Body of pancreas (tissue), 4 donors: ENCODE data around the gene PIMREG. TPM values are rescaled to one million over a fixed set of nuclear protein-coding genes. Genes with fewer than 3 reads are reported as not detected.

Source experiments
- ATAC-seq: fragments of 150-250 bp; one replicate; pipeline ENCODE4 v1.9.1; 2016
- DNase-seq, 4 donors: peaks; one replicate each; pipeline ENCODE4 v3.0.0-alpha.2; 2019
- H3K27ac ChIP-seq, 4 donors: fragments of 200-600 bp; sonication (generic); 1 replicate in 3 of 4; 2 replicates in 1 of 4; pipeline versions ENCODE4 v1.5.1 to v1.6.1; 2016 to 2019; ENCODE audit warnings: mild to moderate bottlenecking in 1 of 4, mixed read lengths in 1 of 4, moderate library complexity in 1 of 4
- H3K27me3 ChIP-seq, 2 donors: fragments of 200-600 bp; sonication (generic); one replicate each; pipeline ENCODE4 v1.6.0; 2016; ENCODE audit warnings: mild to moderate bottlenecking in 1 of 2
- H3K36me3 ChIP-seq, 2 donors: fragments of 200-600 bp; sonication (generic); replicated peaks in 1 of 2; 2 replicates each; pipeline ENCODE4 v1.5.1; 2016; ENCODE audit warnings: low read depth in 2 of 2; ENCODE audit not compliant: insufficient read depth in 1 of 2
- H3K4me1 ChIP-seq: fragments of 200-600 bp; sonication (generic); one replicate; pipeline ENCODE4 v1.6.0; 2016
- H3K4me3 ChIP-seq, 2 donors: fragments of 200-600 bp; sonication (generic); 1 replicate in 1 of 2; 2 replicates in 1 of 2; pipeline ENCODE4 v1.5.1; 2016 to 2019
- H3K9me3 ChIP-seq, 3 donors: fragments of 200-600 bp; sonication (generic); 1 replicate in 2 of 3; 2 replicates in 1 of 3; pipeline ENCODE4 v1.5.1; 2016
- CTCF ChIP-seq, 7 experiments: fragments of 450-650 bp in 4 of 7; fragments of 200-600 bp in 3 of 7; sonication (generic) in 3 of 7; IDR thresholded peaks; one replicate each; pipeline ENCODE4 v1.5.1; 2016 to 2019; ENCODE audit warnings: antibody characterized with exemption in 7 of 7
- POLR2A ChIP-seq, 3 donors: fragments of 450-650 bp; IDR thresholded peaks; one replicate each; pipeline ENCODE4 v1.6.1; 2016; ENCODE audit warnings: antibody characterized with exemption in 3 of 3, mild to moderate bottlenecking in 2 of 3
- WGBS, 2 donors: methylation state at CpG; one replicate each; pipeline ENCODE4 v1.1.5; 2017; 5-methylcytosine and 5-hydroxymethylcytosine counted together
- intact Hi-C: fragments of 100-400 bp; cut with DNase I; formaldehyde crosslinking; loops from one replicate; pipeline ENCODE4 v1.15.1; 2023
- total RNA-seq, 2 donors: library from RNA; depleted of rRNA; stranded (reverse); fragments of >200 nt; gene quantifications; one replicate each; pipeline ENCODE4 v1.1.0, GENCODE V29; 2016

Gene PIMREG
- total RNA-seq, 2 donors from 2014 or later, result not detected

DNA sequence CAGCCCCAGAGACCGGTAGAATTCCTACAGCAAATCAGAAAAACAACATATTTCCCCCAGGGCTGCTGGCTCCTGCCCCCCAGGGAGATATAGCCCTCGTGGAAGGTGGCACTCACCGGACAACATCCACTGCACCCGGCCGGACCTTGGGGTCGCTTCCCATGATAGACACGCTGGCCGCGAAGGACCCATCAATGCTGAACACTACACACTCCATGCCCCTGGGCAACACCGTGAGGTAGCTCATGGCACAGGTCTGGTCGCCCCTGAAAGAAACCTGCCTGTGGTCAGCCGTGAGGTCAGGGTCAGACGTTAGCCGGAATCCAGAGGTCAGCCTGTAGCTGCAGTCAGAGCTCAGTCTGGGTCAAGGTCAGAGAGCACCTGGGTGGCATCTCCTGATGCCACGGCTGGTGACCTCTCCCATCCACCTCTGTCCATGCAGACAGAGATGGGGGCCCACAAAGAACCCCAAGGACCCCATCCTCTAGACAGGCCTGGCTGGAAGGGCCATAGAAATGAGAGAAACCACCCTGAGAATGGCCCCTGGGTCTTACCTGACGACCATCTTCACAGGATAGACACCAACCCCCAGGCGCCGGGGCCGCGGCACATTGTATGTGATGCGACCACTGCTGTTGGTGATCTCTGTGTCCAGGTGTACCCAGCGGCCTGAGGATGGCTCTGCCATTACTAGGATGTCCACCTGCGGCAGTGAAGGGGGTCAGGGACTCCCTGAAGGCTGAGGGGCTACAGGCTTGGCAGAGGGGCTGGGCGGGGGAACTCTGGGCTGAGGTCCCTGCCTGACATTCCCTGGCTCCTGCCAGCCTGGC is 19.6 kb downstream of the PIMREG start:
- Histone ChIP-seq H3K27me3 (no peaks in the 10 kb centered on the region), H3K4me1 (no peaks in the 10 kb centered on the region), H3K36me3 (no peaks in the 10 kb centered on the region), H3K9me3 (no peaks in the 10 kb centered on the region), H3K27ac (no peak overlapping the region), H3K4me3 (no peak overlapping the region)
- DNase-seq, result no peak
- no peak for ATAC-seq
- TF ChIP-seq CTCF (IDR thresholded peaks at IDR 0.05), result no peak
- TF ChIP-seq POLR2A (IDR thresholded peaks at IDR 0.05), result no peak
- WGBS, 2 donors, result 86 to 90% methylated on average over 15 to 23 of the region's 24 CpGs
- intact Hi-C loops, result no loop called here

DNA sequence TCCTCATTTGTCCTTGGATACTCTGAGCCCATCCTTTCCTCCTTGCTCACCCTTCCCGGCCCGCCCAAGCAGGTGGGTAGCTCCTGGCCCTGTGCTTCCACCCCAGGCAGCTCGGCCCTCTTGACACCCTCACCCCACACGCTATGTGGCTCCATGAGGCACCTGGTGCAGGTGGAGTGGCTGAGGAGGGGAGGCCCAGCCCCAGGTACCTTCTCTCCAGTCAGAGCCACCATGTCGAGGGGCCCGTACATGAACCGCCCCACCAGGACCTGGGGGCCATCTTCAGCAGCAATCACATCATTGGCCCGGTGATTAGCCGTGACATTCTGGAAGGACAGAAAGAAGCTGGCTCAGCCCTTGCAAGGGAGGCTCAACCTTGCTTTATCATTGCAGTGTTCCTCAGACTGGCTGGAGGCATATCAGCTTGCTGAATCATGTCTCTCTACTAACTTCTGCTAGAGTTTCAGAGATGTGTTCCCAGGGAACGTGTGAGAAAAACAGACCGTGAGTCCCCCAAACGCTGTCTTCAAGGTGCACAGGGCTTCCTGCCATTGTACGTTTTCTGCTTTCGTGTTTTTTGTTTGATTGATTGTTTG is 20.3 kb downstream of the PIMREG start:
- intact Hi-C loops, result no loop called here
- H3K27me3 ChIP-seq, result no peaks in the 10 kb centered on the region
- no peak overlapping the region for H3K27ac ChIP-seq
- no peak overlapping the region for H3K4me3 ChIP-seq
- TF ChIP-seq POLR2A (IDR thresholded peaks at IDR 0.05), result no peak
- WGBS, 2 donors, result 89 to 90% methylated on average over 11 to 14 of the region's 14 CpGs
- no peak for ATAC-seq
- H3K9me3 ChIP-seq, result no peaks in the 10 kb centered on the region
- no peaks in the 10 kb centered on the region for H3K36me3 ChIP-seq
- H3K4me1 ChIP-seq, result no peaks in the 10 kb centered on the region
- no peak for DNase-seq

GRCh38 chr17:6465206-6466003 is 21.1 kb downstream of the PIMREG start:
- Histone ChIP-seq H3K4me3 (no peak overlapping the region), H3K36me3 (no peaks in the 10 kb centered on the region), H3K27me3 (no peaks in the 10 kb centered on the region), H3K9me3 (no peaks in the 10 kb centered on the region), H3K27ac (no peak overlapping the region), H3K4me1 (no peaks in the 10 kb centered on the region)
- ATAC-seq, result no peak
- DNase-seq, result no peak
- intact Hi-C loops, result no loop called here
- 70 to 75% methylated on average over 19 of the region's 19 CpGs for WGBS, 2 donors
- no peak for TF ChIP-seq POLR2A (IDR thresholded peaks at IDR 0.05)
- no peak for TF ChIP-seq CTCF (IDR thresholded peaks at IDR 0.05)

DNA sequence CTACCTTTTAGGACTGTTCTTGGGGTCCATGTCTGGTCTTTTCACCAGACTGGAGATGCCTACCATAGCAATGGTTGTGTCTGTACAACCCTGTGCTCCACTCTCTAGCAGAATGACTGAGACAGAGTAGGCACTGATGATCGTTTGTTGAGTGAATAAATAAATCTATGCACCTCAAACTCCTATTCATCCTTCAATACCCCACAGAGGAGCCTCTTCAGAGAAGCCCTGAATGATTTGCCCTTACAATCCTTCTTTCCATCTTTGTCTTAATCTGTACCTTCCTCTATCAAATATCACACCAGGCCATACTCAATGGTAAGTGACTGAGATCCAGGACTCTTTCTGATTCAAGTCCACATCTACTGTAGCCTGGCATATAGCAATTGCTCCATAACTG is 23.3 kb downstream of the PIMREG start:
- no peak for TF ChIP-seq POLR2A (IDR thresholded peaks at IDR 0.05)
- TF ChIP-seq CTCF (IDR thresholded peaks at IDR 0.05), result no peak

More for the DNA sequence above, 23.3 kb downstream of the PIMREG start:
- Histone ChIP-seq H3K4me1 (no peaks in the 10 kb centered on the region), H3K27me3 (no peaks in the 10 kb centered on the region), H3K27ac (no peak overlapping the region), H3K4me3 (no peak overlapping the region), H3K36me3 (no peaks in the 10 kb centered on the region), H3K9me3 (no peaks in the 10 kb centered on the region)
- ATAC-seq (no peak), DNase-seq (no peak)
- intact Hi-C loops, result no loop called here
- 48 to 75% methylated on average over 1 of the region's 1 CpG for WGBS, 2 donors
